Measurements from ENCODE around the gene PPFIA3. TPM values are rescaled to one million over a fixed set of nuclear protein-coding genes. Genes with fewer than 3 reads are reported as not detected.

Gene PPFIA3
- total and polyA plus RNA-seq, 2 experiments from 2014 or later: 30.4 to 32.5 TPM

DNA sequence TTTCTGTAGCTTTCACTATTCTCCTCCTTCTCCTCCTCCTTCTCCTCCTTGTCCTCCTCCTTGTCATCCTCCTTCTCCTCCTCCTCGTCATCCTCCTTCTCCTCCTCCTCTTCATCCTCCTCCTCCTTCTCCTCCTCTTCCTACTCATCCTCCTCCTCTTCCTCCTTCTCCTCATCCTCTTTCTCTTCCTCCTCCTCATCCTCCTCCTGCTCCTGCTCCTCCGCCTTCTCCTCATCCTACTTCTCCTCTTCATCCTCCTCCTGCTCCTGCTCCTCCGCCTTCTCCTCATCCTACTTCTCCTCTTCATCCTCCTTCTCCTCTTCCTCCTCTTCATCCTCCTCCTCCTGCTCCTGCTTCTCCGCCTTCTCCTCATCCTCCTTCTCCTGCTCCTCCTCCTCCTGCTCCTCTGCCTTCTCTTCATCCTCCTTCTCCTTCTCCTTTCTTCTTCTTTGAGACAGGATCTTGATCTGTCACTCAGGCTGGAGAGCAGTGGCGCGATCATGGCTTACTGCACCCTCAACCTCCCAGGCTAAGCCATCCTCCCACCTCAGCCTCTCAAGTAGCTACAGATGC, 74.6 kb downstream of the PPFIA3 start:
- no peak for TF ChIP-seq CTCF (IDR thresholded peaks at IDR 0.05; ENCODE audit: low read depth, low read length)
- no peaks in the 10 kb centered on the region for H3K4me1 ChIP-seq (ENCODE audit: low read depth)
- no peaks in the 10 kb centered on the region for H3K27me3 ChIP-seq
- no peak overlapping the region for H3K4me3 ChIP-seq
- H3K36me3 ChIP-seq: peaks cover 45% of the 10 kb centered on the region
- no peak overlapping the region for H3K27ac ChIP-seq
- H3K9me3 ChIP-seq (ENCODE audit: low read depth): no peaks in the 10 kb centered on the region
- DNase-seq (ENCODE audit: low read depth in 1 of 2, low spot score in 1 of 2): no peak

DNA sequence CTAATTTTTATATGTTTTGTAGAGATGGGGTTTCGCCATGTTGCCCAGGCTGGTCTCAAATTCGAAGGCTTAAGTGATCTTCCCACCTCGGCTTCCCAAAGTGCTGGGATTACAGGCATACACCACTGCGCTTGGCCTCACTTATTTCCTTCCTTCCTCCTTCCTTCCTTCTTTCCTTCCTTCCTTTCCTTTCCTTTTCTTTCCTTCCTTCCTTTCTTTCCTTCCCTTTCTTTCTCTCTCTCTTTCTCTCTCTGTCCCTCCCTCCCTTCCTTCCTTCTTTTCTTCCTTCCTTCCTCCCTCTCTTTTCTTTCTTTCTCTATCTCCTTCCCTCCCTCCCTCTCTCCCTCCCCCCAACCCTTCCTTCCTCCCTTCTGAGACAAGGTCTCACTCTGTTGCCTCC, 75.1 kb downstream of the PPFIA3 start:
- DNase-seq (ENCODE audit: low read depth in 1 of 2, low spot score in 1 of 2): no peak
- no peak for TF ChIP-seq CTCF (IDR thresholded peaks at IDR 0.05; ENCODE audit: low read depth, low read length)
- peaks cover 41% of the 10 kb centered on the region for H3K36me3 ChIP-seq
- no peak overlapping the region for H3K4me3 ChIP-seq
- no peak overlapping the region for H3K27ac ChIP-seq
- H3K4me1 ChIP-seq (ENCODE audit: low read depth): no peaks in the 10 kb centered on the region
- no peaks in the 10 kb centered on the region for H3K27me3 ChIP-seq
- no peaks in the 10 kb centered on the region for H3K9me3 ChIP-seq (ENCODE audit: low read depth)

- H3K36me3 ChIP-seq: peaks cover 39% of the 10 kb centered on the region
- peak in 1 of 2 donors; percentile 12 for DNase-seq (ENCODE audit: low read depth in 1 of 2, low spot score in 1 of 2)
- H3K9me3 ChIP-seq (ENCODE audit: low read depth): no peaks in the 10 kb centered on the region
- H3K4me1 ChIP-seq (ENCODE audit: low read depth): no peaks in the 10 kb centered on the region
- H3K27me3 ChIP-seq: no peaks in the 10 kb centered on the region
- H3K27ac ChIP-seq: no peak overlapping the region
- no peak for TF ChIP-seq CTCF (IDR thresholded peaks at IDR 0.05; ENCODE audit: low read depth, low read length)
- H3K4me3 ChIP-seq: no peak overlapping the region
Measured at GRCh38 chr19:49196527-49197240, 77.3 kb downstream of the PPFIA3 start.

DNA sequence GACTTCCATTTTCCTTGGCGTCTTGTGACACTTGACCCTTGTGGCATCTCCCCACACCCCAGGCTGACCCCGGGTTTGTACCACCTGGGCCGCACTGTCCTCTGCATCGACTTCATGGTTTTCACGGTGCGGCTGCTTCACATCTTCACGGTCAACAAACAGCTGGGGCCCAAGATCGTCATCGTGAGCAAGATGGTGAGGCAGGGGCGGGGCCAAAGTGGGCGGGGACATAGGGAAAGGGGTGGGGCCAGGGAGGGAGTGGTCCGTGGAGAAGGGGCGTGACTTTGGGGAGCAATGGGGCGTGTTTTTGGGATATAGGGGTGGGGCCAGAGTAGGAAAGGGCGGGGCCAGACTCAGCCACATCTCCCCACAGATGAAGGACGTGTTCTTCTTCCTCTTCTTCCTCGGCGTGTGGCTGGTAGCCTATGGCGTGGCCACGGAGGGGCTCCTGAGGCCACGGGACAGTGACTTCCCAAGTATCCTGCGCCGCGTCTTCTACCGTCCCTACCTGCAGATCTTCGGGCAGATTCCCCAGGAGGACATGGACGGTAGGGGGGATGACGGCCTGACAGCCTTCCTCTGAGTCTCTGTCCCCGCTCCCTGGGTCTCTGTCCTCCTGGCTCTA, 81.0 kb downstream of the PPFIA3 start:
- Histone ChIP-seq H3K9me3 (ENCODE audit: low read depth) (no peaks in the 10 kb centered on the region), H3K27ac (no peak overlapping the region), H3K36me3 (peaks cover 47% of the 10 kb centered on the region), H3K27me3 (no peaks in the 10 kb centered on the region), H3K4me3 (no peak overlapping the region), H3K4me1 (ENCODE audit: low read depth) (no peaks in the 10 kb centered on the region)
- TF ChIP-seq CTCF (IDR thresholded peaks at IDR 0.05; ENCODE audit: low read depth, low read length): no peak
- no peak for DNase-seq (ENCODE audit: low read depth in 1 of 2, low spot score in 1 of 2)

Other genes starting within 250 kb of the PPFIA3 start
- gene PPP1R15A, start 247.1 kb upstream of the PPFIA3 start, total RNA-seq: 54.1 and 85.1 TPM in 2 replicates
- gene PPP1R15A, start 247.1 kb upstream of the PPFIA3 start, polyA plus RNA-seq: 87.6 and 95.7 TPM in 2 replicates
- 0.25 and 2.0 TPM in 2 replicates for gene TULP2, start 220.8 kb upstream of the PPFIA3 start, total RNA-seq
- gene TULP2, start 220.8 kb upstream of the PPFIA3 start, polyA plus RNA-seq: 0.26 and 1.0 TPM in 2 replicates
- 274 and 337 TPM in 2 replicates for gene NUCB1, start 219.2 kb upstream of the PPFIA3 start, total RNA-seq
- 230 and 290 TPM in 2 replicates for gene NUCB1, start 219.2 kb upstream of the PPFIA3 start, polyA plus RNA-seq
- 2.2 and 4.8 TPM in 2 replicates for gene DHDH, start 185.8 kb upstream of the PPFIA3 start, total RNA-seq
- 7.0 and 10.2 TPM in 2 replicates for gene DHDH, start 185.8 kb upstream of the PPFIA3 start, polyA plus RNA-seq
- 64.2 and 126 TPM in 2 replicates for gene BAX, start 164.7 kb upstream of the PPFIA3 start, total RNA-seq
- 68.7 and 95.2 TPM in 2 replicates for gene BAX, start 164.7 kb upstream of the PPFIA3 start, polyA plus RNA-seq
- 760 and 891 TPM in 2 replicates for gene FTL, start 154.2 kb upstream of the PPFIA3 start, total RNA-seq
- 1,227 and 1,335 TPM in 2 replicates for gene FTL, start 154.2 kb upstream of the PPFIA3 start, polyA plus RNA-seq
- gene GYS1, start 126.2 kb upstream of the PPFIA3 start, total RNA-seq: 155 and 165 TPM in 2 replicates
- 175 and 195 TPM in 2 replicates for gene GYS1, start 126.2 kb upstream of the PPFIA3 start, polyA plus RNA-seq
- gene RUVBL2, start 125.7 kb upstream of the PPFIA3 start, total RNA-seq: 240 and 294 TPM in 2 replicates
- 128 and 167 TPM in 2 replicates for gene RUVBL2, start 125.7 kb upstream of the PPFIA3 start, polyA plus RNA-seq
- gene LHB, start 102.5 kb upstream of the PPFIA3 start, total RNA-seq: 1.8 TPM in 1 of 2 replicates, not detected in the other
- gene LHB, start 102.5 kb upstream of the PPFIA3 start, polyA plus RNA-seq: 2.7 TPM in 1 of 2 replicates, not detected in the other
- gene CGB3, start 95.2 kb upstream of the PPFIA3 start, total RNA-seq: not detected in 2 replicates
- 0.26 TPM in 1 of 2 replicates, not detected in the other for gene CGB3, start 95.2 kb upstream of the PPFIA3 start, polyA plus RNA-seq
- not detected in 2 replicates for gene CGB2, start 87.7 kb upstream of the PPFIA3 start, total RNA-seq
- gene CGB2, start 87.7 kb upstream of the PPFIA3 start, polyA plus RNA-seq: 1.5 TPM in 1 of 2 replicates, not detected in the other
- not detected in 2 replicates for gene CGB1, start 82.6 kb upstream of the PPFIA3 start, total RNA-seq
- not detected in 2 replicates for gene CGB1, start 82.6 kb upstream of the PPFIA3 start, polyA plus RNA-seq
- gene CGB5, start 75.7 kb upstream of the PPFIA3 start, total RNA-seq: not detected in 2 replicates
- gene CGB5, start 75.7 kb upstream of the PPFIA3 start, polyA plus RNA-seq: not detected in 2 replicates
- gene CGB8, start 70.4 kb upstream of the PPFIA3 start, total RNA-seq: not detected in 2 replicates
- gene CGB8, start 70.4 kb upstream of the PPFIA3 start, polyA plus RNA-seq: not detected in 2 replicates
- gene CGB7, start 61.8 kb upstream of the PPFIA3 start, total RNA-seq: 3.9 and 8.3 TPM in 2 replicates
- 6.5 and 11.5 TPM in 2 replicates for gene CGB7, start 61.8 kb upstream of the PPFIA3 start, polyA plus RNA-seq
- gene NTF4, start 54.7 kb upstream of the PPFIA3 start, total RNA-seq: 11.8 TPM in 2 replicates
- gene NTF4, start 54.7 kb upstream of the PPFIA3 start, polyA plus RNA-seq: 17.0 and 31.7 TPM in 2 replicates
- gene KCNA7, start 46.8 kb upstream of the PPFIA3 start, total RNA-seq: 1.1 and 2.3 TPM in 2 replicates
- 1.3 and 1.6 TPM in 2 replicates for gene KCNA7, start 46.8 kb upstream of the PPFIA3 start, polyA plus RNA-seq
- gene SNRNP70, start 34.1 kb upstream of the PPFIA3 start, total RNA-seq: 396 and 598 TPM in 2 replicates
- 470 and 492 TPM in 2 replicates for gene SNRNP70, start 34.1 kb upstream of the PPFIA3 start, polyA plus RNA-seq
- gene LIN7B, start 5.2 kb upstream of the PPFIA3 start, total RNA-seq: 20.0 and 24.5 TPM in 2 replicates
- gene LIN7B, start 5.2 kb upstream of the PPFIA3 start, polyA plus RNA-seq: 34.6 and 37.8 TPM in 2 replicates
- gene C19orf73, start 401 bp upstream of the PPFIA3 start, total RNA-seq: 2.1 and 12.5 TPM in 2 replicates
- gene C19orf73, start 401 bp upstream of the PPFIA3 start, polyA plus RNA-seq: 3.7 and 9.6 TPM in 2 replicates
- 255 and 389 TPM in 2 replicates for gene HRC, start 35.9 kb downstream of the PPFIA3 start, total RNA-seq
- gene HRC, start 35.9 kb downstream of the PPFIA3 start, polyA plus RNA-seq: 184 and 255 TPM in 2 replicates
- gene TRPM4, start 38.2 kb downstream of the PPFIA3 start, total RNA-seq: 51.3 and 106 TPM in 2 replicates
- gene TRPM4, start 38.2 kb downstream of the PPFIA3 start, polyA plus RNA-seq: 74.2 and 119 TPM in 2 replicates
- 1.6 and 2.8 TPM in 2 replicates for gene SLC6A16, start 205.6 kb downstream of the PPFIA3 start, total RNA-seq
- gene SLC6A16, start 205.6 kb downstream of the PPFIA3 start, polyA plus RNA-seq: 4.0 and 6.5 TPM in 2 replicates
- not detected in 2 replicates for gene CD37, start 215.9 kb downstream of the PPFIA3 start, total RNA-seq
- gene CD37, start 215.9 kb downstream of the PPFIA3 start, polyA plus RNA-seq: 11.9 and 17.9 TPM in 2 replicates
- 84.3 and 108 TPM in 2 replicates for gene TEAD2, start 242.9 kb downstream of the PPFIA3 start, total RNA-seq
- gene TEAD2, start 242.9 kb downstream of the PPFIA3 start, polyA plus RNA-seq: 82.9 and 111 TPM in 2 replicates
- gene DKKL1, start 244.3 kb downstream of the PPFIA3 start, total RNA-seq: 11.0 and 12.7 TPM in 2 replicates
- 14.0 and 17.6 TPM in 2 replicates for gene DKKL1, start 244.3 kb downstream of the PPFIA3 start, polyA plus RNA-seq

Data from cardiac muscle cell (in vitro differentiated cells and primary cell).